ENCODE measurements around the gene F2RL3. TPM values are rescaled to one million over a fixed set of nuclear protein-coding genes. Genes with fewer than 3 reads are reported as not detected.

The F2RL3 gene
- polyA plus RNA-seq, 1 donor (not counting 4 experiments of a cell fraction or from before 2014, with no cell fraction given) = not detected

DNA sequence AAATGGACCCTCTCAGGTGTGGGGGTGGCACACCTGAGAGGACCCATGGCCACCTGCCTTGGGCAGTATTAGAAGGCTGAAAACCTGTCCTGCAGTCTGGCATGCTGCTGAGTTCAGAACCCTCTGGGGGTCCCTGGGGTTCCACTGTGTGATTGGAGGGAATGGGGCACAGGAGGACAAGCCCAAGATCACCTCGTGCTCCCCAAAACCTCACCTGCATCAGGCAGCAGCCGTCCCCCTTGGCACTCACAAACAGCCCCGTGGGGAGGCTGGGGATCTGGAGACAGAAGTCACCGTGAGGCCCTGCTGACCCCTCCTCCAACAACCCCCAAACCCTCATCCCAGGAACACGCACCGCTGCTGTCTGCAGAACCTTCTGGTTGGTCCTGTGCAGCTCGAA lies 14.5 kb downstream of the F2RL3 start:
- dilution Hi-C loops (cut with MboI; ENCODE audit: extremely low pct_ligation_motif_present, low sequenced_read_pairs) = no loop called here
- FAIRE-seq = no peak

GRCh38 chr19:16904599-16904998 lies 15.8 kb downstream of the F2RL3 start:
- no peak for DNase-seq (ENCODE audit: low read depth, low spot score)
- Histone ChIP-seq H3K27me3 (ENCODE audit: control insufficient read depth, extremely low read depth, insufficient read depth, low read length) (no peaks in the 10 kb centered on the region), H3K9me3 (ENCODE audit: control insufficient read depth, low read depth, low read length) (no peaks in the 10 kb centered on the region), H3K9me1 (ENCODE audit: control insufficient read depth, extremely low read depth, insufficient read depth, low read length) (no peaks in the 10 kb centered on the region), H2AFZ (ENCODE audit: control insufficient read depth, low read length) (no peak overlapping the region), H3K9ac (ENCODE audit: control insufficient read depth, extremely low read depth, insufficient read depth, low read length) (no peak overlapping the region), H3K4me1 (ENCODE audit: control insufficient read depth, extremely low read depth, insufficient read depth, low read length) (no peaks in the 10 kb centered on the region), H3K4me3 (ENCODE audit: control insufficient read depth in 2 of 3, extremely low read depth in 1 of 3, insufficient read depth in 2 of 3, low read depth in 1 of 3, low read length in 3 of 3) (no peak overlapping the region), H3K27ac (ENCODE audit: control insufficient read depth, insufficient read depth, low read length) (no peak overlapping the region), H4K20me1 (ENCODE audit: control insufficient read depth, extremely low read depth, insufficient read depth, low read length) (no peaks in the 10 kb centered on the region), H3K4me2 (ENCODE audit: control insufficient read depth, extremely low read depth, insufficient read depth, low read depth, low read length) (no peak overlapping the region), H3K79me2 (ENCODE audit: control insufficient read depth, insufficient read depth, low read length) (no peaks in the 10 kb centered on the region), H3K36me3 (ENCODE audit: control insufficient read depth in 2 of 2, extremely low read depth in 1 of 2, insufficient read depth in 2 of 2, low read length in 2 of 2) (no peaks in the 10 kb centered on the region)
- dilution Hi-C loops (cut with MboI; ENCODE audit: extremely low pct_ligation_motif_present, low sequenced_read_pairs) = no loop called here
- no peak for FAIRE-seq
- TF ChIP-seq, protein P1, sequence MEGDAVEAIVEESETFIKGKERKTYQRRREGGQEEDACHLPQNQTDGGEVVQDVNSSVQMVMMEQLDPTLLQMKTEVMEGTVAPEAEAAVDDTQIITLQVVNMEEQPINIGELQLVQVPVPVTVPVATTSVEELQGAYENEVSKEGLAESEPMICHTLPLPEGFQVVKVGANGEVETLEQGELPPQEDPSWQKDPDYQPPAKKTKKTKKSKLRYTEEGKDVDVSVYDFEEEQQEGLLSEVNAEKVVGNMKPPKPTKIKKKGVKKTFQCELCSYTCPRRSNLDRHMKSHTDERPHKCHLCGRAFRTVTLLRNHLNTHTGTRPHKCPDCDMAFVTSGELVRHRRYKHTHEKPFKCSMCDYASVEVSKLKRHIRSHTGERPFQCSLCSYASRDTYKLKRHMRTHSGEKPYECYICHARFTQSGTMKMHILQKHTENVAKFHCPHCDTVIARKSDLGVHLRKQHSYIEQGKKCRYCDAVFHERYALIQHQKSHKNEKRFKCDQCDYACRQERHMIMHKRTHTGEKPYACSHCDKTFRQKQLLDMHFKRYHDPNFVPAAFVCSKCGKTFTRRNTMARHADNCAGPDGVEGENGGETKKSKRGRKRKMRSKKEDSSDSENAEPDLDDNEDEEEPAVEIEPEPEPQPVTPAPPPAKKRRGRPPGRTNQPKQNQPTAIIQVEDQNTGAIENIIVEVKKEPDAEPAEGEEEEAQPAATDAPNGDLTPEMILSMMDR (optimal IDR thresholded peaks at IDR 0.05 in 1 of 3, IDR thresholded peaks at IDR 0.05 in 1 of 3, conservative IDR thresholded peaks at IDR 0.05 in 1 of 3; ENCODE audit: extremely low read depth in 1 of 3, insufficient read depth in 2 of 3, low read length in 3 of 3) = no peak
- no peak for TF ChIP-seq EZH2 (IDR thresholded peaks at IDR 0.05; ENCODE audit: low read length)

More for the DNA sequence above, 14.5 kb downstream of the F2RL3 start:
- Histone ChIP-seq H3K4me2 (ENCODE audit: control insufficient read depth, extremely low read depth, insufficient read depth, low read depth, low read length) (no peak overlapping the region), H4K20me1 (ENCODE audit: control insufficient read depth, extremely low read depth, insufficient read depth, low read length) (no peaks in the 10 kb centered on the region), H3K4me1 (ENCODE audit: control insufficient read depth, extremely low read depth, insufficient read depth, low read length) (no peaks in the 10 kb centered on the region), H3K79me2 (ENCODE audit: control insufficient read depth, insufficient read depth, low read length) (no peaks in the 10 kb centered on the region), H3K9me1 (ENCODE audit: control insufficient read depth, extremely low read depth, insufficient read depth, low read length) (no peaks in the 10 kb centered on the region), H3K27me3 (ENCODE audit: control insufficient read depth, extremely low read depth, insufficient read depth, low read length) (no peaks in the 10 kb centered on the region), H2AFZ (ENCODE audit: control insufficient read depth, low read length) (no peak overlapping the region), H3K9ac (ENCODE audit: control insufficient read depth, extremely low read depth, insufficient read depth, low read length) (no peak overlapping the region), H3K4me3 (ENCODE audit: control insufficient read depth in 2 of 3, extremely low read depth in 1 of 3, insufficient read depth in 2 of 3, low read depth in 1 of 3, low read length in 3 of 3) (no peak overlapping the region), H3K27ac (ENCODE audit: control insufficient read depth, insufficient read depth, low read length) (no peak overlapping the region), H3K36me3 (ENCODE audit: control insufficient read depth in 2 of 2, extremely low read depth in 1 of 2, insufficient read depth in 2 of 2, low read length in 2 of 2) (no peaks in the 10 kb centered on the region), H3K9me3 (ENCODE audit: control insufficient read depth, low read depth, low read length) (no peaks in the 10 kb centered on the region)
- no peak for DNase-seq (ENCODE audit: low read depth, low spot score)
- TF ChIP-seq, protein P1 (optimal IDR thresholded peaks at IDR 0.05 in 1 of 3, IDR thresholded peaks at IDR 0.05 in 1 of 3, conservative IDR thresholded peaks at IDR 0.05 in 1 of 3; ENCODE audit: extremely low read depth in 1 of 3, insufficient read depth in 2 of 3, low read length in 3 of 3) = no peak
- TF ChIP-seq EZH2 (IDR thresholded peaks at IDR 0.05; ENCODE audit: low read length) = no peak

All from keratinocyte (primary cell).